ENCODE results near the gene PRKD2.

- no peak for TF ChIP-seq CTCF (IDR thresholded peaks at IDR 0.05)
- TF ChIP-seq POLR2A (IDR thresholded peaks at IDR 0.05) = no peak
Measured at GRCh38 chr19:46631481-46631880, 85.4 kb downstream of the PRKD2 start.
